Natural killer cell (primary cell): Measurements from ENCODE around the gene PLCH2. TPM values are rescaled to one million over a fixed set of nuclear protein-coding genes. Genes with fewer than 3 reads are reported as not detected.

Experiments
- ATAC-seq, 3 donors: fragments of 150-1000 bp in 2 of 3; fragments of 200-7000 bp in 1 of 3; cut with Tn5 transposase; 1 replicate in 1 of 3; 2 replicates in 2 of 3; pipeline ENCODE4 v1.10.0; 2021; ENCODE audit warnings: mild to moderate bottlenecking in 2 of 3, moderate library complexity in 2 of 3
- DNase-seq, 2 donors: peaks; one replicate each; pipeline versions ENCODE4 v3.0.0 to v3.0.0-alpha.2; 2013 to 2021; ENCODE audit warnings: mixed read lengths in 1 of 2
- H3K27ac ChIP-seq: one replicate; pipeline ENCODE4 v1.5.1; 2013; ENCODE audit warnings: mild to moderate bottlenecking, low read length
- H3K27me3 ChIP-seq: one replicate; pipeline ENCODE4 v1.6.1; 2013; ENCODE audit warnings: low read length; ENCODE audit not compliant: control insufficient read depth, insufficient read depth
- H3K36me3 ChIP-seq: one replicate; pipeline ENCODE4 v1.6.1; 2013; ENCODE audit warnings: low read length; ENCODE audit not compliant: control insufficient read depth, insufficient read depth
- H3K4me1 ChIP-seq: one replicate; pipeline ENCODE4 v1.6.1; 2013; ENCODE audit warnings: low read length; ENCODE audit not compliant: control insufficient read depth, insufficient read depth
- H3K4me3 ChIP-seq: one replicate; pipeline ENCODE4 v1.5.1; 2013; ENCODE audit warnings: low read length
- H3K9me3 ChIP-seq: one replicate; pipeline ENCODE4 v1.6.1; 2013; ENCODE audit warnings: low read length; ENCODE audit not compliant: control insufficient read depth, insufficient read depth
- H3K27ac Mint-ChIP-seq, 2 donors: one replicate each; pipeline ENCODE4 v1.8.0; 2022; ENCODE audit warnings: mild to moderate bottlenecking in 2 of 2, mixed read lengths in 2 of 2, moderate library complexity in 1 of 2
- H3K27me3 Mint-ChIP-seq, 2 donors: one replicate each; pipeline ENCODE4 v1.8.0; 2022; ENCODE audit warnings: low read depth in 2 of 2, mixed read lengths in 2 of 2
- H3K36me3 Mint-ChIP-seq: one replicate; pipeline ENCODE4 v1.8.0; 2022; ENCODE audit warnings: mixed read lengths
- H3K4me1 Mint-ChIP-seq, 2 donors: one replicate each; pipeline ENCODE4 v1.8.0; 2022; ENCODE audit warnings: mixed read lengths in 2 of 2
- H3K4me3 Mint-ChIP-seq: one replicate; pipeline ENCODE4 v1.8.0; 2022; ENCODE audit warnings: mild to moderate bottlenecking, moderate library complexity, mixed read lengths
- H3K9me3 Mint-ChIP-seq, 2 donors: one replicate each; pipeline ENCODE4 v1.8.0; 2022; ENCODE audit warnings: mixed read lengths in 2 of 2
- WGBS: methylation state at CpG from one replicate; pipeline ENCODE4 v1.1.7; 2013; ENCODE audit warnings: missing lambda C conversion rate; ENCODE audit not compliant: insufficient coverage; 5-methylcytosine and 5-hydroxymethylcytosine counted together
- intact Hi-C: fragments of 100-400 bp; cut with micrococcal nuclease; formaldehyde crosslinking; loops from one replicate; pipeline ENCODE4 v1.14.2; 2022
- total RNA-seq, 4 donors: library from RNA; stranded (reverse); fragments of 120-200 nt in 1 of 4; gene quantifications; one replicate each; pipeline versions ENCODE4 v1.2.3 to v1.2.4, GENCODE V29; 2013 to 2022
- TF ChIP-seq, protein P1 (sequence below): fragments of 200-600 bp; IDR thresholded peaks from one replicate; pipeline ENCODE4 v1.8.0; 2022; ENCODE audit warnings: antibody characterized with exemption

The PLCH2 gene
- total RNA-seq, 3 donors from 2014 or later (not counting 1 experiment from before 2014, with no cell fraction given) = 77.1 to 116 (median 106) TPM

DNA sequence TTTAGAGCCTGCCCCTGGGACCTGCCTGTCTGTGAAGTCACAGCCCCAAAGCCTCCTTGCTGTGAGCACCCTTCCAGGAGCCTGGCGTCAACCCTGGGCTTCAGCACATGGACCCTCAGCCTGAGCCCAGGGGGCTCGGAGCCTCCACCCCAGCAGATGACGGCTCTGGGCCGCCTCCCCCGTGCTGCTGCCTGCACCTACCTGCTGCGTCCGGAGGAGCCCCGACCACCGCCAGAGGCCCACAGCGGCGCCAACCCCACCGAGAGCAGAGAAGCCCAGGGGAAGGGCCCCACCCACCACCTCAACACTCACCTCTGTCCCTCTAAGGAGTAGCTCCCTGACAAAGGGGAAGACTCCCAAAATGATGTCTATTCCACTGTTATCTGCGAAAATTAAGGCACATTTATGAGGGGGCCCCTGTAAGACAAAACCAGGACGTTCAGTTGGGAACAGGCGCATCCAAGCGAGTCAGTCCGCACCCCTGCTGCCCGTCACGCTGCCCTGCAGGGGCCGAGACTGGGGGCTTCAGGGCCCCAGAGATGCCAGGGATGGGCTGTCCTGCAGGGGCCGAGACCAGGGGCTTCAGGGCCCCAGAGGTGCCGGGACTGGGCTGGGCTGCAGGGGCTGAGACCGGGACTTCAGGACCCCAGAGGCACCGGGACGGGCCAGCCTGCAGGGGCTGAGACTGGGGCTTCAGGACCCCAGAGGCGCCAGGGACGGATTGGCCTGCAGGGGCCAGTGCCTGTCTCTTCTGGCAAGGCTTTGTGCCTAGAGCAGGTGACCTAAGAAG, 34.5 kb downstream of the PLCH2 start:
- TF ChIP-seq, protein P1, sequence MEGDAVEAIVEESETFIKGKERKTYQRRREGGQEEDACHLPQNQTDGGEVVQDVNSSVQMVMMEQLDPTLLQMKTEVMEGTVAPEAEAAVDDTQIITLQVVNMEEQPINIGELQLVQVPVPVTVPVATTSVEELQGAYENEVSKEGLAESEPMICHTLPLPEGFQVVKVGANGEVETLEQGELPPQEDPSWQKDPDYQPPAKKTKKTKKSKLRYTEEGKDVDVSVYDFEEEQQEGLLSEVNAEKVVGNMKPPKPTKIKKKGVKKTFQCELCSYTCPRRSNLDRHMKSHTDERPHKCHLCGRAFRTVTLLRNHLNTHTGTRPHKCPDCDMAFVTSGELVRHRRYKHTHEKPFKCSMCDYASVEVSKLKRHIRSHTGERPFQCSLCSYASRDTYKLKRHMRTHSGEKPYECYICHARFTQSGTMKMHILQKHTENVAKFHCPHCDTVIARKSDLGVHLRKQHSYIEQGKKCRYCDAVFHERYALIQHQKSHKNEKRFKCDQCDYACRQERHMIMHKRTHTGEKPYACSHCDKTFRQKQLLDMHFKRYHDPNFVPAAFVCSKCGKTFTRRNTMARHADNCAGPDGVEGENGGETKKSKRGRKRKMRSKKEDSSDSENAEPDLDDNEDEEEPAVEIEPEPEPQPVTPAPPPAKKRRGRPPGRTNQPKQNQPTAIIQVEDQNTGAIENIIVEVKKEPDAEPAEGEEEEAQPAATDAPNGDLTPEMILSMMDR = no peak

DNA sequence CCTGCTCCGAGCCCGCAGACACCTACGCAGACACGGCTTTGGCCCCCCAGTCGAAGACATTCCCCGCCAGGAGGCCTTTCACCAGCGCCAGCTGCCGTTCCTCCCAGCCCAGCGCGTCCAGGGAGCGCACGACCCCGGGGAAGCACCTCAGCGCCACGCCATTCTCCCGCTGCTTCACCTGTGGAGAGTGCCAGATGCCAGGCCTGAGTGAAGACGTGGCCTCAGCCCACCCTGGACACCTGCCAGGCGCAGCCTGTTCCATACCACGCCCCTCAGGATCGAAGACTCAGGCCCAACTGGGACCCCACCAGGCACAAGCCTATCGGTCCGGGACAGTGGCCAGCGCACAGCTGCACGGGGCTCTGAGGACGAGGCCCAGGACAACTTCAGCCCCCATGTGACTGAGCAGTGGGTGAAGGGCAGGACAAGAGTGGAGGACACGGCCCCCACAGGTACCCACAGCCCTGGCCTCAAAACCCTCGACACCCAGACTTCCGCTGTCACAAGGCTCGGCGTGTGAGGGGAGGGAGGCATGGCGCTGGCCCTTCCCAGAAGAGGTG, 36.9 kb downstream of the PLCH2 start:
- 93% methylated on average over 31 of the region's 31 CpGs for WGBS
- Mint-ChIP-seq H3K27me3 (no peaks in the 10 kb centered on the region), H3K27ac (no peak overlapping the region), H3K36me3 (no peaks in the 10 kb centered on the region), H3K9me3 (no peaks in the 10 kb centered on the region), H3K4me1 (no peaks in the 10 kb centered on the region), H3K4me3 (no peak overlapping the region)
- Histone ChIP-seq H3K36me3 (peaks cover 88% of the 10 kb centered on the region), H3K4me3 (no peak overlapping the region), H3K4me1 (no peaks in the 10 kb centered on the region), H3K27ac (no peak overlapping the region), H3K9me3 (no peaks in the 10 kb centered on the region), H3K27me3 (no peaks in the 10 kb centered on the region)
- DNase-seq (no peak), ATAC-seq (no peak)
- intact Hi-C loops = no loop called here
- TF ChIP-seq, protein P1 = no peak

More for the DNA sequence above, 34.5 kb downstream of the PLCH2 start:
- Mint-ChIP-seq H3K27me3 (no peaks in the 10 kb centered on the region), H3K36me3 (no peaks in the 10 kb centered on the region), H3K4me1 (no peaks in the 10 kb centered on the region), H3K9me3 (no peaks in the 10 kb centered on the region), H3K27ac (no peak overlapping the region), H3K4me3 (no peak overlapping the region)
- Histone ChIP-seq H3K36me3 (peaks cover 68% of the 10 kb centered on the region), H3K4me1 (peaks cover 6% of the 10 kb centered on the region), H3K9me3 (no peaks in the 10 kb centered on the region), H3K27me3 (no peaks in the 10 kb centered on the region), H3K4me3 (no peak overlapping the region), H3K27ac (no peak overlapping the region)
- ATAC-seq (no peak), DNase-seq (no peak)
- intact Hi-C loops = no loop called here
- 97% methylated on average over 27 of the region's 27 CpGs for WGBS

DNA sequence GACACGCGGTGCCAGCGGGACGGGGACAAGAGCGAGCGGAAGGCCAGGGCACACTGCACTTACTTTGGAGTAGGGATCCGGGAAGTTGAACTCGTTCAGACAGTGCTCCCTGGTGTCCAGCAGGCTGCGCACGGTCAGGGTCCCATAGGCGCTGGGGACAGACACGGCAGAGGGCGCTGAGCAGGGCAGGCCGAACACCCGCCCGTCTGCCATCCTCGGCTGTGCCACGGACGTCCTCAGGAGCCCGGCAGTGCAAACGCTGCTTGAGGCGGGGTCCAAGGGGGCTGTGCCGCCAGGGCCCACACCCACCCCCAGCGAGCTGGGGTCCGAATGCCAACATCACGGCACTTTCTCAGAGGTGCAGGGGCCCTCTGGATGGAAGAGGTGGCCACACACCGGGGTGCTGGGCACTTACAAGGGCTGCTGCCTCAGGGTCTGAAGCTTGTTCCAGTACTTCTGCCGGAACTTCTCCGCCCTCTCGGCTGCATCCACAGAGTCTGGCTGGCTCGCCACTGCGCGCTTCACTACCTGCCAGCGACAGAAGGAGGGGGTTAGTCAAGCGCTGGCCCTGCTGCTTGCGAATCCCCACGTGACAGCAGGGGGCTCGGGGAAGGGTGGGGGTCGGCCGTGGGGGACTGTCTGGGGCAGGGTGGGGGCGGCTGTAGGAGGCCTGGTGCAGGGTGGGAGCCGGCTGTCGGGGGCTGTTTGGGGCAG, 38.0 kb downstream of the PLCH2 start:
- Histone ChIP-seq H3K36me3 (peaks cover 94% of the 10 kb centered on the region), H3K4me3 (no peak overlapping the region), H3K27me3 (no peaks in the 10 kb centered on the region), H3K9me3 (no peaks in the 10 kb centered on the region), H3K4me1 (no peaks in the 10 kb centered on the region), H3K27ac (no peak overlapping the region)
- Mint-ChIP-seq H3K27me3 (no peaks in the 10 kb centered on the region), H3K36me3 (no peaks in the 10 kb centered on the region), H3K4me1 (no peaks in the 10 kb centered on the region), H3K27ac (no peak overlapping the region), H3K4me3 (no peak overlapping the region), H3K9me3 (no peaks in the 10 kb centered on the region)
- TF ChIP-seq, protein P1 = no peak
- no peak for DNase-seq
- no peak for ATAC-seq
- 97% methylated on average over 42 of the region's 43 CpGs for WGBS
- intact Hi-C loops = no loop called here
